ENCODE measurements around the gene CHD2.
A peak's percentile ranks its signal among the peaks of the same experiment; 100 is the strongest.

The CHD2 gene

DNA sequence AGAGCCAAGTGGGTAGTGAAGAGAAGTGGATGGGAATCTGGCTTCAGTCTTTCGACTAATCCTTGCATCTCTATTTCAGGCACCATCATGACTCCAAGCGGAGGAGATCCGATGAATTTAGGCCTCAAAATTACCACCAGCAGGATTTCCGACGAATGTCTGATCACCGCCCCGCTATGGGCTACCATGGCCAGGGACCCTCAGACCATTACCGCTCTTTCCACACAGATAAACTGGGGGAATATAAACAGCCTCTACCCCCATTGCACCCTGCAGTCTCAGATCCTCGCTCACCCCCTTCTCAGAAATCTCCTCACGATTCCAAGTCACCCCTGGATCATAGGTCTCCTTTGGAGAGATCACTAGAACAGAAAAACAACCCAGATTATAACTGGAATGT is 124.2 kb downstream of the CHD2 start:
- DNase-seq (ENCODE audit: low spot score): no peak
- Histone ChIP-seq H3K4me3 (no peak overlapping the region), H3K27ac (no peak overlapping the region)
- no peak for TF ChIP-seq CTCF (IDR thresholded peaks at IDR 0.05)

DNA sequence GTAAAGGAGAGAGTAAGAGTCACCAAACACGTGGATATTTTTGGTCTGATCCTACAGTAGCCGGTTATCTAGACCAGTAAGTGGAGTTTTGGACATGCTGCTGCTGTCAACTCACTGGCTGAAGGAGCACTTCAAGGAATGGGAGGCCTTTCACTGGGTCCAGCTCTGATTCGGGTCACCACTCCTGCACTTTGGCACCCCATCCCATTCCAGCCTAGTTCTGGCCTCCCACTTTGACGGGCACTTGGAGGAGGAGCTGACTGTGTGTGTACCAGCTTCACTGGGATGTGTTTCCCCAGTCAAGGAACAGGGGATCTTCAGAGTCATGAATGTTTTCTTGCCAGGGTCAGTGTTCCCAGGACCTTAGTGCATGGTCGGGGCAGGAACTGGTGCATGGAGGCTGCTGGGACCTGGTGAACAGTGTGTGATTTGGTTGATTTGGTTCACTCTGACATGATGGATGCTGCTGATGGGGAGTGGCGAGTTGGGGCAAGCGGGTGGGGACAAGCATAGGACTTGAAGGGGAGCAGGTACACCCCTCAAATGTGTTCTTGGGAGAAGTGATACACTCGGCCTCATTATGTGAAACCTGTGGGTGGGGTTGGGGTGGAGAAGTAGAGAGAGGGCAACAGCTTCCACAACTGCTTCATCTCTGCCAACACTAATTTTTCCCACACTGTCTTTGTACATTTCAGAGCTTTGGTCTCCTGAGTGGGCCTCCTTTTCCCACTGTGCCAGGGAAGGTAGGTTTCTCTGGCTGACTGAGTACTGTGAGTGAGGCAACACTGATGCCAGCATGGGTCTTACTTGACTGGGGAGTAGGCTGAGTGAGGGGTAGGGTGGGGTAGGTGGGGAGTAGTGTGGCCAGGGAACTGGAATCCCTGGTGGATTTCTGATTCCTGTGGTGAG is 124.8 kb downstream of the CHD2 start:
- Histone ChIP-seq H3K27ac (peak overlapping the region; percentile 1 to 30), H3K4me3 (no peak overlapping the region)
- DNase-seq (ENCODE audit: low spot score): no peak
- no peak for TF ChIP-seq CTCF (IDR thresholded peaks at IDR 0.05)

DNA sequence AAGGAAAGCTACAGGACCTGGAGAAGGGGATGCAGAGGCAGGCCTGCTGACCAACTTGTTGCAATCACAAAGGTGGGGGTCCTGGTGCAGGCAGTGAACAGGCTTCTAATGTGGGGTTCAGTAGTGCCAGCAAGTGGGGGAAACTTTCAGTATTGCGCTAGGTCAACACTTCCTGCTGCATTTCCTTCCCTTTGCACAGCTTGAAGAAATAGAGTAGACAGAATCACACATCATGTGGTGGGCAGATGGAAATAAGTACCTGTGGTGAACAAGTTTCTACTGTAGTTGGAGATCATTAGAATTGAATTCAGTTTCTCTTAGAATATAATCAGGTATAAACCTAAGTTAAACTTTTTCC is 125.5 kb downstream of the CHD2 start:
- TF ChIP-seq CTCF (IDR thresholded peaks at IDR 0.05): no peak
- Histone ChIP-seq H3K27ac (peak overlapping the region; percentile 1 to 30), H3K4me3 (no peak overlapping the region)
- no peak for DNase-seq (ENCODE audit: low spot score)

DNA sequence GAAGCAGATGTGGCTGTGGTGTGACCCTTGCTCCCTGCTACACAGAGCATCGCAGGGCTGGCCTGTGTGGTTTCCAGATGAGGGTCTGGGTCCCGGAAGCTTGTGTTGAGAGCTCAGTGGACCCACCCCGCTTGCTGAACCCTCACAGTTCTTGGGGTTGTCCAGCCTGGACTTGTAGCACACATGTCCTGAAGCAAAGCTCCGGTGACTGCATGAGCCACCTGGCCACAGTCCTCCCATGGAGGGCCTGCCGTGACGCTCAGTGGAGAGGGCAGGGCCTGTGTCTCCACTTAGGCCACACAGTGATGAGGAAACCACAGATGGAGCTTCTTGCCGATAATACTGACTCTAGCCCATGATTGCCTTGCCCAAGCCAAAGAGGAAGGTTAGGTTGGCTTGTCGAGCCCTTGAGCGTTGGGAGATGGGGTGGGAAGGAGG is 126.3 kb downstream of the CHD2 start:
- Histone ChIP-seq H3K4me3 (no peak overlapping the region), H3K27ac (peak overlapping the region; percentile 86 to 95)
- DNase-seq (ENCODE audit: low spot score): no peak

GRCh38 chr15:93027413-93027812 is 127.3 kb downstream of the CHD2 start:
- H3K27ac ChIP-seq: peak overlapping the region; percentile 86 to 95
- no peak for TF ChIP-seq CTCF (IDR thresholded peaks at IDR 0.05)
- no peak for DNase-seq (ENCODE audit: low spot score)
- H3K4me3 ChIP-seq: no peak overlapping the region

More for the DNA sequence above, 126.3 kb downstream of the CHD2 start:
- no peak for TF ChIP-seq CTCF (IDR thresholded peaks at IDR 0.05)

GRCh38 chr15:93028111-93028631 is 128.0 kb downstream of the CHD2 start:
- peak overlapping the region; percentile 86 to 95 for H3K27ac ChIP-seq
- TF ChIP-seq CTCF (IDR thresholded peaks at IDR 0.05): no peak
- H3K4me3 ChIP-seq: peak overlapping the region; percentile 50
- DNase-seq (ENCODE audit: low spot score): no peak
